Epidermal melanocyte (primary cell): ENCODE data around the gene C1D.
"Not testable (repeated sequence)": the region's sequence is repeated elsewhere in the genome, so short reads cannot be mapped to it uniquely, and the experiment has no call there.

Experiments used
- DNase-seq: peaks from one replicate; pipeline ENCODE4 v3.0.0; 2011; ENCODE audit warnings: low spot score; ENCODE audit not compliant: insufficient read length

Gene C1D, protein sequence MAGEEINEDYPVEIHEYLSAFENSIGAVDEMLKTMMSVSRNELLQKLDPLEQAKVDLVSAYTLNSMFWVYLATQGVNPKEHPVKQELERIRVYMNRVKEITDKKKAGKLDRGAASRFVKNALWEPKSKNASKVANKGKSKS

DNA sequence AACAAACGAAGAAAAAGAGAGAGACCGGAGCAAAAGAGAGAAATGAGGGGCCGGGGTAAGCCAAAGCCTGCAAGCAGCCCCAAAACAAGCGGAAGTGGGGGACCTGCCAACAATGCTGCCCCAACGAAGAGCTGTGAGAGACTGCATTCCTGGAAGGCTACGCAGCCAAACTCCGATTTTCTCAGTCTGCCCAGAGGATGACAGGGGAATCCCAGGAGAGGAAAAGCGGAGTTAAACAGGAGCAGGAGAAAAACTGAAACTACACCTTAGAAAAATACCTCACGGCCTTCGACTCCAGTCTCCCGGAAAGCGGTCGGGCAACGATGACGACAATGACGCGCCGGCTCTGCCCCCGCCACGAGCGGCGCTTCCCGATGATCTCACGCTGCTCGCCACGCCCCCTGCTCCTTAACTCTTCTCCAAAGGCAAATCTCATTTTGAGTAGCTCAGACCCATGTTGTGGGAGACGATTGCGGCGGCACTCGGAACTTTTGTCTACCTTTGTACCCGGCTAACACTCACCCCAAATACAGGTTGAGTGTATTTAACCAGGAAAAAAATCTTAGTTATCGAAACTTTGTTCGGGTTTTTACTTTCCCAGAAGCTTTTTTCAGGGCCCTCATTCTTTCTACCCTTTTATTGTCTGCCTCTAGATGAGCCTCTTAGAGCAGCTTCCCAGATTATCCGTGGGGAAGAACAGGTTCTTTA lies at the start of gene C1D:
TSS of gene C1D (minus strand) at position 325 of the 708 bp plus-strand sequence. CDS start 15,694 bp downstream, outside the sequence.
- DNase-seq = peak; percentile 85

- no peak for DNase-seq
Measured at GRCh38 chr2:68110102-68110501, 47.3 kb upstream of the C1D start.

DNA sequence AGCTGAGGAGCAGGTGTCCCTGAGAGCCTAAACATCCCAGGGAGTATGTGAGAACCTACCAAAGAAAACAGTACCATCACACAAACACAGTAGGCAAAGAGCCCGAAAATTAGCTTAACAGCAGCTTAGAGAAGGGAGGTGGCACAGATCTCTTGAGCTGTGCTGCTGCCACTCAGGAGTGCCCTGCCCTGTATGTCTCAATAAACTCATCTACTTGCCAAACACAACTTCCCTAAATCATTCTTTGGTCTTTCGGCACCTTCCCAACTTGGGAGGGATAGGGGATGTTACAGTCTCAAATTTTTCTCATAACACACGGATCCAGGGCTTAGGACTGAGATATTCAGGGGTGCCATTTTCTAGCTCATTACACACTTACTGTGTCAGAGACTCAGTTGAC lies 45.3 kb upstream of the C1D start:
- no peak for DNase-seq

DNA sequence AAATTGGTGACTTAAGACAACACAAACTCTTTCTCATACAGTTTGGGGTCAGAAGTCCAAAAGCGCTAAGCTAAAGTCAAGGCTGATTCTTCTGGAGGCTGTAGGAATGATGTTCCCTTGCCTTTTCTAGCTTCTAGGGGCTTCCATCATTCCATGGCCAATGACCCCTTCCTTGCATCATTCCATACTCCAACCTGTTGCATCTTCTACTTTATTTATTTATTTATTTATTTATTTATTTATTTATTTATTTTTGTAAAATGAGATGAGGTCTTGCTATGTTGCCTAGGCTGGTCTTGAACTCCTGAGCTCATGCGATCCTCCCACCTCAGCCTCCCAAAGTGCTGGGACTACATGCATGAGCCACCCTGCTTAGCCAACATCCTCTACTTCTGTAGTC lies 44.7 kb upstream of the C1D start:
- DNase-seq = no peak

GRCh38 chr2:68104111-68104835 lies 41.5 kb upstream of the C1D start:
- no peak for DNase-seq

GRCh38 chr2:68103709-68104055 lies 40.9 kb upstream of the C1D start:
- DNase-seq = no peak

DNA sequence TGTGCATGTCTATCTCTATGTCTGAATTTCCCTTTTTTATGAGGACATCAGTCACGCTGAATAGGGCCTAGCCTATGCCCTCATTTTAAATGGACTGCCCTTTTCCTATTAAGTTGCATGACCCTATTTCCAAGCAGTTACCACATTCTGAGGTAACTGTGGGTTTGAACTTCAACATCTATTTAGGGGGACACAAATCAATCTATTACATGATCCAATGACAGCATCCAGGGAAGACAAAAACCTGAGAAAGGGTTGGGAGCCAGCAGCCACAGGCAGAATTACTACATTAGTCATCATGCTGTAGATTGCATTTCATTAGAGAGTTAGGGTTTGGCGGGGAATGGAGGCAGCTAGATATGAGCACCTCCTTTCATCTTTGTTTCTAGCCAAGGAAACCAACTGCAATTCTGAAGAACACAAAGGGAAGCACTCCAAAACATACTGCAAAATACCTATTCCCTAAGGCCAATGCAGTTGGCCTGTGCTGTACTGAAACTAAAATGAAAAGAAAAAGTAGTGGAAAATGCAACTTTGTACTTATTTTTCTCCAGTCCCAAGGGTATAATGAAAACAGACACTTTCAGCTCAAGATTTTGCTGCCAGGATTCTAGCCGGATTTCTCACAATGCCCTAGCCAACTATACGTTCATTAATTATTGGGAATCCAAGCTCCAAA lies 40.4 kb upstream of the C1D start:
- DNase-seq = no peak

- DNase-seq = no peak
Measured at GRCh38 chr2:68100189-68100588, 37.4 kb upstream of the C1D start.

GRCh38 chr2:68099260-68099659 lies 36.5 kb upstream of the C1D start:
- no peak for DNase-seq

DNA sequence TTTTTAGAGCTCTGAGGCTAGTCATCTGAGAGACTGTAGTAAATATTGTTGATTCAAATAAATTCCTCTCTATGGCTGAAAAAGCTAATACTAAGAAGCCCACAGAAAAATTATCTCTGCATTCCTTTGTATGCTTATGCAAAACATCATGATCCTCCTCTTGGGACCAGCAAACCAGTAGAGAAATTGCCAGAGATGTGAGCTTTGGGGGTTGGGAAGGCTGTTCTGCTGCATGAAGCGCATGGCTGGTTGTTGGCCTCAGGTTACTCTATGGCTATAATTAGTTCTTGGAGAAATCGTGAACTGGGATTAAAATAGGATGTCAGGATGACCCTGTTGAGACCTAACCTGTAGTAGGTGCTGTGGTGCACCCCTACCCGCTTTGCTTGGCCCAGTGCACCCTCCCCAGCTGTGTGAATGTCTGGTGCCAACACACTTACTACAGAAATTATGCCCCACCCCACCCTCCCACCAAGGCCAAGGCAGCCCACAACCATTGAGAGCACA lies 35.5 kb upstream of the C1D start:
- no peak for DNase-seq

- no peak for DNase-seq
Measured at GRCh38 chr2:68094111-68094510, 31.3 kb upstream of the C1D start.

DNA sequence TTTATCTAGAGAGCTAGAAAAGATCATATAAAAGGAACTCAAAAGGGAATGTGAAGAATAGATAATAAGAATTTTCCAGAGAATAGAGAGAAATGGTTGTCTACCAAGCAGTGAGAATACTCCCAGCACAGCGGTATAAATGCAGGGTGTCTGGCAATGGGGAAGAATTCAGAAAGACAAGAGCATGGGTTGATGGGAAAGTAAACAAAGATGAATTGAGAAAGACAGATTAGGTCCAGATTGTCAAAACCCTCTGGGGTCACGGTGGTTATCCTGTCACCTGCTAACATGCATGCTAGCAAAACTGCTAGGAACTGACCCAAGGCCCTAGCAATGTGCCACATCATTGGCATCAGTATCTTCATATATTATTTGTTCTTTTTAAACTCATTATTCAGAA lies 30.8 kb upstream of the C1D start:
- no peak for DNase-seq

- DNase-seq = no peak
Measured at GRCh38 chr2:68091439-68092034, 28.7 kb upstream of the C1D start.

DNA sequence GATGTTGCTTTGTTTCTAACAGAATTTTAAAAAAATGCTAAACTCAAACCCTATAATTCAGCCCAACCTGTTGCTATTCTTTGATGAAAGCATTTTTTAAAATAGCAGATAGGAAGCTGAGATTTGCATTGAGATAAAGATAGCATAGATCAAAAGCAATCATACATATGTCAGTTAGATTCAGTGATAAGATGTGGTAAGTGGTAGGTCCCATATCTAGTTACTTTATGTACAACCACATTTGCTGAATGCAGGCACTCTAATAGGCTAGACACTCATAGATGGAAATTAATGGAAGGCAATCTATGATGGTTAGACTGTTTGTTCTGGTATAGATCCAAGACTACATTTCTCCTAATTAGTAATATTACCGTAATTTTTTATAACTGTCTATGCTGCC lies 27.2 kb upstream of the C1D start:
- DNase-seq = no peak

GRCh38 chr2:68088940-68089339 lies 26.1 kb upstream of the C1D start:
- DNase-seq = no peak

- DNase-seq = no peak
Measured at GRCh38 chr2:68086166-68086565, 23.4 kb upstream of the C1D start.

- DNase-seq = no peak
Measured at GRCh38 chr2:68083346-68083745, 20.5 kb upstream of the C1D start.

GRCh38 chr2:68074050-68074449 lies 11.2 kb upstream of the C1D start:
- DNase-seq = no peak

- DNase-seq = not testable (repeated sequence)
Measured at GRCh38 chr2:68063797-68064646, 1.2 kb upstream of the C1D start.

DNA sequence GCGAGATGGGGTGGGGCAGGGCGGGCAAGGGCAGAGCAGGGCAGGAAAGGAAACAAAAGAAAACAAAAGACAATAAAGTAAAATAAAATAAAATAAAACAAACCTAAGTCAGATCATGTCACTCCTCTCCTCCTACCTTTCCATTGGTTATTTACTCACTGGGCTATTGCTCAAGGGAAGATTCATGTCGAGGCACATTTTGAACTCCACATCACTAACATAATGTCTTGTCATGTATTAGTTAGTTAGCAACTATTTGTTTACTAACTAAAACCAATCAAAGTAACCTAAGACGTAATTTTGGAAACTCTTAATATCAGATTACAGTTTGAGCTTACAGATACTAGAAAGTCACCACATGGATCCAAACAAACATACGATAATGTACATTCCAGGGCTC lies 2.2 kb downstream of the C1D start:
- no peak for DNase-seq
